Left kidney (tissue), 8 donors: ENCODE measurements around the gene MTF1. TPM values are rescaled to one million over a fixed set of nuclear protein-coding genes. Genes with fewer than 3 reads are reported as not detected.
"Not testable (repeated sequence)": the region's sequence is repeated elsewhere in the genome, so short reads cannot be mapped to it uniquely, and the experiment has no call there.

Experiments
- DNase-seq: peaks from one replicate; pipeline ENCODE4 v3.0.0-alpha.2; 2013
- long read RNA-seq, 8 donors: transcript quantifications; one replicate each; lab custom pipeline, GENCODE V29; 2026
- polyA plus RNA-seq: library from polyadenylated mRNA; unstranded; fragments of 120-200 nt; gene quantifications from one replicate; pipeline ENCODE4 v1.2.1, GENCODE V29; 2013; ENCODE audit not compliant: insufficient read length

Gene MTF1
- 9.5 TPM for polyA plus RNA-seq
- long read RNA-seq, donor 1, result 0 reads
- long read RNA-seq, donor 2, result 0 reads
- long read RNA-seq, donor 3, full-length matches to known transcripts, result 1 of 1 reads
- long read RNA-seq, donor 3, partial matches to known transcripts, result 0 of 1 reads
- long read RNA-seq, donor 3, other reads (novel, unspliced or antisense), result 0 of 1 reads
- long read RNA-seq, donor 4, result 0 reads
- long read RNA-seq, donor 5, result 0 reads
- long read RNA-seq, donor 6, result 0 reads
- long read RNA-seq, donor 7, result 0 reads
- long read RNA-seq, donor 8, result 0 reads

- peak; percentile 98 for DNase-seq
Measured at GRCh38 chr1:37859507-37860345, at the start of gene MTF1. MTF1 (minus strand) TSS chr1:37859592; CDS start chr1:37857658, 1,934 bp downstream.

- DNase-seq, result not testable (repeated sequence)
Measured at GRCh38 chr1:37908531-37908930, 49.1 kb upstream of the MTF1 start.

- DNase-seq, result not testable (repeated sequence)
Measured at GRCh38 chr1:37907416-37908125, 48.2 kb upstream of the MTF1 start.

GRCh38 chr1:37906591-37906990 lies 47.2 kb upstream of the MTF1 start:
- DNase-seq, result not testable (repeated sequence)

DNA sequence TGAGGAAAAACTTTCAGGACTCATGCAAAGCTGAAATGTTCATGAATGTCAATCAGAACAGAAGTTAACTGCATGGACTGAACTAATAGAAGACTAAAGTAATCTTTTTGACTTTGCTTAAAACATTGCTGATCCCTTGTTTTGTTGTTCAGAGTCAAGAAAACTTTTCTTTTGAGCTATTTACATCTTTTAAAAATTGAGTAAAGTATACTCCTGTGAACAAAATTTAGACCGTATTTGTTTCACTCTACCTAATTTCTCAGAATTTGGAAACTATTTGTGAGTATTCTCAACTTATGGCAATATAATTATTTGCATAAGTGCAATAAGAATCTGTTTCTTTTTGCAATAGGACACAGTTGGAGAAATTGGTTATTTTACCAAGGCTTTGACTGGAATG lies 46.3 kb upstream of the MTF1 start:
- DNase-seq, result no peak

- not testable (repeated sequence) for DNase-seq
Measured at GRCh38 chr1:37903921-37904320, 44.5 kb upstream of the MTF1 start.

DNA sequence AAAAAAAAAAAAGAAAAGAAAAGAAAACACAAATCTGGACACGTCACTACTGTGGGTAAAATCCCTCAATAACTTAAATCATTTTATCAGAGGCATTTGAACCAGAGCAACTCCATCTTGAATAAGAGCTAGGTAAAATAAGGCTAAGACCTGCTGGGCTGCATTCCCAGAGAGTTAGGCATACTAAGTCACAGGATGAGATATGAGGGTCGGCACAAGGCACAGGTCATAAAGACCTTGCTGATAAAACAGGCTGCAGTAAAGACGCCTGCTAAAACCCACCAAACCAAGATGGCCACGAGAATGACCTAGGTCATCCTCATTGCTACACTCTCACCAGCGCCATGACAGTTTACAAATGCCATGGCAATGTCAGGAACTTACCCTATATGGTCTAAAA lies 43.6 kb upstream of the MTF1 start:
- no peak for DNase-seq

DNA sequence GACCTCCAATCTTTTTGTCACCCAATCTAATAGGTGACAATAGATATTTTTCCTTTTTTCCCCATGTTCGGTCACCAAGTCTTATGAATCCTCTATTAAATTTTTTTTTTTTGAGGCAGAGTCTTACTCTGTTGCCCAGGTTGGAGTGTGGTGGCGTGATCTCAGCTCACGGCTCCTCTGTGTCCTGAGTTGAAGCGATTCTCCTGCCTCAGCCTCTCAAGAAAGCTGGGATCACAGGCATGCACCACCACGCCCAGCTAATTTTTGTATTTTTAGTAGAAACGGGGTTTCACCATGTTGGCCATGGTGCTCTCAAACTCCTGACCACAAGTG lies 42.5 kb upstream of the MTF1 start:
- no peak for DNase-seq

DNA sequence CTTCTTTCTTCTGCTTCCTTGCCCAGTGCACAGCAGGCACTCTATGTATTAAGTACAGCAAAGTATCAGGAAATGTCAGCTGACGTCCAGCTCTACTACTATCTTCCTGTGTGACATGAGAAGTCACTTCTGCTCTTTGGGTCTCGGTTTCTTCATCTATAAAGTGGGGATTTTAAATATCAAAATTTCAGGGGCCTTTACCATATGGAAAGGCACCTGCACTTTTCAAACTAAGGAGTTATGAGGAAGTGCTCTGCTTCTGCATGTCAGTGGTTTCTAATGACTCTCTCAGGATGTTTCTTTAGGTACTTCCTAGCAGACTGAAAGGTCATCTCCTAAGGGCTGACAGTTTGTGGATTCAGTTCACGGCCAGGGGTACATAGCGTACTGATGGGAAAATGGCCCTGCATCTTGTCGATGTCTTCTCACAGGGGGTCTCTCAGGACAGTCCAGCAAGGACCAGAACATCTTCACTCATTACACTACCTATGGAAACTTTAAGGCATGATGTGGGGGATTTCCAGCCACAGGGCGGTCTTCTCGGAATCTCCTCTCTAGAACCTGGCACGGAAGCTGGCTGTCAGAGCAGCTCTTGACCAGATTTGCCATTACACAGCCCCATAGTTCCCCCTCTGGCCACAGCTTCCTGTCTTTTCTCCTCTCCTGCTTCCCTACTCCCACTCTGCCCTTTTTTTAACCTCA lies 42.0 kb upstream of the MTF1 start:
- no peak for DNase-seq

DNA sequence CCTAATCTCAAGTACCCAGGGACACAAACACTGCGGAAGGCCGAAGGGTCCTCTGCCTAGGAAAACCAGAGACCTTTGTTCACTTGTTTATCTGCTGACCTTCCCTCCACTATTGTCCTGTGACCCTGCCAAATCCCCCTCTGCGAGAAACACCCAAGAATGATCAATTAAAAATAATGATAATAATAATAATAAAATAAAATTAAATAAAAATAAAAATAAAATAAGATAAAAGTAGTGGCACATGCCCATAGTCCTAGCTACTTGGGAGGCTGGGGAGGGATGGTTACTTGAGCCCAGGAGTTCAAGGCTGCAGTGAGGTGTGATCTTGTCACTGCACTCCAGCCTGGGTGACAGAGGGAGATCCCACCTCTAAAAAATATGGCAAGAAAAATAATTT lies 38.2 kb upstream of the MTF1 start:
- DNase-seq, result not testable (repeated sequence)

DNA sequence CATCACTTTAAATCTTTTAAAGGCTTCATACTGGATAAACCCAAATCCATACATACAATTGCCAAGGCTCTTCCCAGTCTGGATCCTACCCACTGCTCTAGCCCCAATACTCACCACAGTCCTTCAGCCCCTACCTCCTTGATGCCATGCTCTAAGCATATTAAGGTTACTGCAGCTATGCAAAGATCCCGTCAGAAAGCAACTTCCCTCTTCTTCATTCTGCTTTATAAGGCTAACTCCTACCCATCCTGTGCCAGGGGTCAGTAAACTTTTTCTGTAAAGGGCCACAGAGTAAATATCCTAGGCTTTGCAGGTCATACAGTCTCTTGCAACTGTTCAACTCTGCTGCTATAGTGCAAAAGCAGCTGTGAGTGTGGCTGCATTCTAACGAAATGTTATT lies 34.3 kb upstream of the MTF1 start:
- no peak for DNase-seq

DNA sequence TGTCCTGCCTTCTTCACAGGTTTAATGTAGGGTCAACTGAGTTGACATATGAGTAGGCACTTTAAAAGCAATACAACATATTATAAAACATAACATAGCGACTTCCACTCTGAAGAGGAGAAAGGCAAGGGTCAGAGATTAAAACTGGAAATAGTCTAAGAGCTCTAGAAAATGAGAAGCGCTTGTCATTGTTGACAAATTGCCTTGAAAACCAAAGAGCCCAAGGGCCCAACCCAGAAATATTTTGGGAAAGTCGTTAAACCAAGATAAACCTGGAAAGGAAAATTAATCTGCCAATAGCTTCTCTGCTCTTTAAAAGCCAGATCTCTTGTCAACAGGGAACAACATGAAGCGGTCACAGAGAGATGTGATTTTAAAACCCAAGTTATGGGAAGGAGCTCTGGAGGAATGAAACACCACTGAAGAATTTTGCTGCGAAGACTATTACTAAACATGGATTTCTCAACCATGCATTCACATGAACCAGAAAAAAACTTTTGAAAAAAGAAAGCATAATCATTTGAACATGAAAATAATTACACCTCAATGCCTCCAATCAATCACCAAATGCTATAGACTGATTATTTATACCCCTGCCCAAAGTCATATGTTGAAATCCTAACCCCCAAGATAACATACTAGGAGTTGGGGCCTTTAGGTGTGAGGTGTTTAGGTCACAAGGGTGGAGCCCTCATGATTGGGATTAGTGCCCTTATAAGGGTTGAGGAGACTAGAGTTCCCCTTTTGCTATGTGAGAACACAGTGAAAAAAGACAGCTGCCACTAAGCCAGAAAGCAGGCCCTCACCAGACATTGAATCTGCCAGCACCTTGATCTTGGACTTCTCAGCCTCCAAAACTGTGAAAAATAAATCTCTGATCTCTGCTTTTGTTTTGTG lies 33.0 kb upstream of the MTF1 start:
- DNase-seq, result no peak

DNA sequence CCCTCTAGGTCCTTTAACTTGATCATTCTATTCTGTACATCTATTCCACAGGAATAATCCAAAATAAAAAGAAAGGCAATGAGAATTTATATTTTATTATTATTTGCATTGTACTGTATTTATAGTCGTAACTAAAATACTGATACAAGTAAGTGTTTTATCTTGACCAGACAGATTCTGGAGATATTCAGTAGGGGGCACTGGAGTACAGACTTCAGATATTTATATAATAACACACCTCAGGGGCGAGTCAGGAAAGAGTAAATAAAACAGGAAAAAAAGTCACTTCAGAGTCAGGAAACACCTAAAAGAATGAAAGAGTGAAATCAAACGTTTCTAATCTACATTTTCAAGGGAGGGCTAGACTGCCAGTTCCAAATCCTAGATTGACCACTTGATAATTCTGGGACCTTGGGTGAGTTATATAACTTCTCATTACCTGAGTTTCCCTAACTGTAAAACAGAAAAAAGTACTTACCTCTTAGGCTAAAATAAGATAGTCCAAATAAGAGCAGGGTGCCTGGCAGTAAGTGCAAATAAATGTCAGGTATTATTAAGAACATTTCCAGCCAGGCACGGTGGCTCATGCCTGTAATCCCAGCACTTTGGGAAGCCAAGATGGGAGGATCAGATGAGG lies 31.1 kb upstream of the MTF1 start:
- DNase-seq, result peak; percentile 32

GRCh38 chr1:37888022-37888700 lies 28.8 kb upstream of the MTF1 start:
- DNase-seq, result no peak

- DNase-seq, result no peak
Measured at GRCh38 chr1:37884145-37884544, 24.8 kb upstream of the MTF1 start.

DNA sequence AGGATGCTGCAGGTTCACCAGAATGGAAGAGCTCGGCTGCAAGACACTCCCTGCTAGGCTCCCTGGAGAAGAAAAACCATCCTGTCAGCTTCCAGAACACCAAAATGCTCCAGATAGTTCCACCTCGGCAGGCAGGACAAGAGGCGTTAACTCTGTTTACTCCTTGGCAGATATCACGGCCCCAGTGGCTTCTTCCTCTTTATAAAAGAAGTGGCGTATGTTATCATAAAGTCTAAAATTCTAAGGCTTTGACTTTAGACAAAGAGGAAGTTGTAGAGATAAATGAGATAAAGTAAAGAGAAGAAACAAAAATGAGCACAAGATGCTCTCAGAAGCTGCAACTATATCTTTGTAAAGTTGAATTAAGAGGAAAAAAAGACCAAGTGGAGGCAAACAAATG lies 24.3 kb upstream of the MTF1 start:
- no peak for DNase-seq

GRCh38 chr1:37879865-37880264 lies 20.5 kb upstream of the MTF1 start:
- no peak for DNase-seq

DNA sequence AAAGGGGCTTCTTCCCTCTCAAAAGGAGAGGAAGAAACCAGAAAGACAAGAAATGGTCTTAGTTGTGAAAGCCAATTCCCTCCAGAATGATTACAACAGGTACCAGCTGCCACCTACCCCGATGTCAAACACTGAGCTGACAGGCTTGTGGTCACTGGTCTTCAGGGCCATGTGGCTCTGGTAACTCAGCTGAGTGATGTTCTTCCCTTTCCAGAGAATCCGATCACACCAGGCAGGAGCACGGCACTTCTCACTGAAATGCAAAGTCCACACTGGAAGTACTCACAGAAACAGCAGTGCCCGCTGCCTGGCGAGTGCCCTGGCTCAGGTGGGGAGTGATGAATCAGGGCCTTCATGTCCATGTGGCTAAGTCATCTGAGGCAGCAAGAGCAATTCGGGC lies 18.7 kb upstream of the MTF1 start:
- no peak for DNase-seq

- DNase-seq, result no peak
Measured at GRCh38 chr1:37875833-37876232, 16.4 kb upstream of the MTF1 start.

DNA sequence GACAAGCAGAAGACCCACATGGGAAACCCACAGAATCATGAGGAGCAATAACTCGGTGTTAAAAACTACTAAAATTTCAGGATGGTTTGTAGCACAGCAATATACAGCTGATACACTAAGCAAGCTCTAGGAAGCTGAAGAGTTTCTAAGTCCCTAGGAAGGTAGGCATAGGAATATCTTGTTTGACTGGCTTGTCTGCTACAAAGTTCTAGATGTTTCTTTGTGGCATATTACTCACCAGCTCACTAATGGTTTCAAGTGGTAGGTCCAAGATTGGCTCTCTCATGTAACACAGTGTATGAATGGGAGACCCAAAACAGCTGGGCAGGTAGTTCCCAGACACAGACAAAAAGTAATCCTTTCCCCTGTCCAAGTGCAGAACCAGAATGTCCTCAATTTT lies 13.3 kb upstream of the MTF1 start:
- DNase-seq, result no peak
